K562 (cell line): ENCODE data around the gene IKBKE. TPM values are rescaled to one million over a fixed set of nuclear protein-coding genes. Genes with fewer than 3 reads are reported as not detected.

Experiments used
- BHLHE40 ChIP-seq: IDR thresholded peaks from 2 replicates; pipeline ENCODE4 v1.6.1; 2011; ENCODE audit warnings: low read length, improper control_type of control experiment
- CBX3 ChIP-seq, 2 experiments: IDR thresholded peaks; 1 replicate in 1 of 2; 2 replicates in 1 of 2; pipeline ENCODE4 v1.6.1; 2012; ENCODE audit warnings: inconsistent platforms in 2 of 2, low read length in 2 of 2, borderline replicate concordance in 1 of 2, control low read depth in 1 of 2
- CEBPG ChIP-seq, 3 experiments: fragments of 200-800 bp in 1 of 3; sonication (Bioruptor generic) in 1 of 3; sonication (generic) in 1 of 3; formaldehyde crosslinking in 1 of 3; IDR thresholded peaks in 2 of 3; conservative IDR thresholded peaks in 1 of 3; 2 replicates each; pipeline versions ENCODE4 v1.6.1 to v1.8.0; 2016 to 2022; ENCODE audit warnings: missing compliant biosample characterization in 2 of 3, missing genetic modification characterization in 2 of 3, mild to moderate bottlenecking in 1 of 3, missing genetic modification reagents in 1 of 3
- EP300 ChIP-seq: IDR thresholded peaks from 2 replicates; pipeline ENCODE4 v1.6.1; 2012; ENCODE audit warnings: low read length, improper control_type of control experiment
- ERF ChIP-seq: fragments of 450-650 bp; formaldehyde crosslinking; IDR thresholded peaks from 2 replicates; pipeline ENCODE4 v1.4.0; 2020; ENCODE audit warnings: mild to moderate bottlenecking, mixed read lengths
- ETV6 ChIP-seq, 3 experiments: fragments of 150-350 bp in 1 of 3; sonication (generic) in 1 of 3; formaldehyde crosslinking in 1 of 3; IDR thresholded peaks; 2 replicates each; pipeline versions ENCODE4 v1.6.1 to v1.8.0; 2014 to 2022; ENCODE audit warnings: borderline replicate concordance in 2 of 3, low read depth in 2 of 3, antibody characterized with exemption in 1 of 3, low read length in 1 of 3, mild to moderate bottlenecking in 1 of 3, missing genetic modification reagents in 1 of 3
- FOXA3 ChIP-seq, 2 experiments: fragments of 450-650 bp in 1 of 2; sonication (generic) in 1 of 2; formaldehyde crosslinking; IDR thresholded peaks in 1 of 2; conservative IDR thresholded peaks in 1 of 2; 2 replicates each; pipeline versions ENCODE4 v1.4.0 to v1.8.0; 2020 to 2022; ENCODE audit warnings: mild to moderate bottlenecking in 2 of 2, missing genetic modification reagents in 1 of 2
- LEF1 ChIP-seq: fragments of 450-650 bp; IDR thresholded peaks from 2 replicates; pipeline ENCODE4 v1.6.1; 2016; ENCODE audit warnings: mild to moderate bottlenecking
- MEIS2 ChIP-seq: fragments of 450-650 bp; IDR thresholded peaks from 2 replicates; pipeline ENCODE4 v1.6.1; 2014; ENCODE audit warnings: mild to moderate bottlenecking; ENCODE audit not compliant: partially characterized antibody
- RBM22 ChIP-seq: fragments of 200-400 bp; formaldehyde crosslinking; IDR thresholded peaks from 2 replicates; pipeline ENCODE4 v1.6.1; 2018; ENCODE audit warnings: low read length, low read depth; ENCODE audit not compliant: poor library complexity, severe bottlenecking
- SMAD3 ChIP-seq: fragments of 450-650 bp; formaldehyde crosslinking; conservative IDR thresholded peaks from 2 replicates; pipeline ENCODE4 v1.4.0; 2020; ENCODE audit warnings: mild to moderate bottlenecking
- SMARCA4 ChIP-seq: fragments of 450-650 bp; IDR thresholded peaks from 2 replicates; pipeline ENCODE4 v1.6.1; 2016
- SRF ChIP-seq, 2 experiments: fragments of 250-450, 450-650 bp in 1 of 2; sonication (Bioruptor Pico) in 1 of 2; sonication (generic) in 1 of 2; formaldehyde crosslinking; IDR thresholded peaks; 2 replicates each; pipeline versions ENCODE4 v1.5.0 to v1.5.1; 2020 to 2022; ENCODE audit warnings: mild to moderate bottlenecking in 1 of 2, missing genetic modification reagents in 1 of 2
- ZC3H8 ChIP-seq: fragments of 450-650 bp; IDR thresholded peaks from 2 replicates; pipeline ENCODE4 v1.6.1; 2017
- ZFP36 ChIP-seq: fragments of 150-350 bp; IDR thresholded peaks from 2 replicates; pipeline ENCODE4 v1.6.1; 2018; ENCODE audit warnings: low read length, low read depth; ENCODE audit not compliant: partially characterized antibody
- ZNF384 ChIP-seq: IDR thresholded peaks from 2 replicates; pipeline ENCODE4 v1.6.1; 2012; ENCODE audit warnings: low read depth, low read length, improper control_type of control experiment
- ZNF444 ChIP-seq: fragments of 250-450 bp; sonication (Bioruptor Pico); IDR thresholded peaks from 2 replicates; pipeline ENCODE4 v1.4.0; 2020; ENCODE audit warnings: mild to moderate bottlenecking, moderate library complexity
- ZNF551 ChIP-seq: fragments of 250-450 bp; sonication (Bioruptor Pico); IDR thresholded peaks from 2 replicates; pipeline ENCODE4 v1.5.0; 2021; ENCODE audit warnings: mild to moderate bottlenecking, moderate library complexity
- ZNF707 ChIP-seq: fragments of 250-450 bp; sonication (Bioruptor Pico); conservative IDR thresholded peaks from 2 replicates; pipeline ENCODE4 v1.8.0; 2022; ENCODE audit warnings: inconsistent platforms, mild to moderate bottlenecking, moderate library complexity
- polyA plus RNA-seq, 8 experiments: library from polyadenylated mRNA; depleted of rRNA in 4 of 8; stranded (reverse) in 5 of 8; unstranded in 3 of 8; fragments of >200 nt; fragmentation: Nextera tagmentation in 2 of 8; fragmentation: Illumina TruSeq in 1 of 8; extraction: Ambion mirVana in 2 of 8; extraction: Trizol in 1 of 8; gene quantifications; 2 replicates each; pipeline versions ENCODE4 v1.2.1 to v1.2.3, GENCODE V29; 2011 to 2014; ENCODE audit warnings: inconsistent platforms in 1 of 8, missing spikeins in 1 of 8
- total RNA-seq, 7 experiments: library from RNA; depleted of rRNA in 6 of 7; stranded (reverse); fragments of >200 nt in 6 of 7; fragmentation: Illumina TruSeq in 2 of 7; extraction: Trizol in 2 of 7; gene quantifications; 2 replicates each; pipeline versions ENCODE4 v1.2.1 to v1.2.3, GENCODE V29; 2011 to 2021; ENCODE audit warnings: low replicate concordance in 1 of 7
- TF ChIP-seq, protein P1 (sequence below): fragments of 450-650 bp; IDR thresholded peaks from 2 replicates; pipeline ENCODE4 v1.6.1; 2016; ENCODE audit warnings: antibody characterized with exemption
- TF ChIP-seq, protein P2 (sequence below): fragments of 450-650 bp; IDR thresholded peaks from 2 replicates; pipeline ENCODE4 v1.6.1; 2016
- TF ChIP-seq, protein P3 (sequence below): sonication (generic); formaldehyde crosslinking; IDR thresholded peaks from 2 replicates; pipeline ENCODE4 v1.8.0; 2022; ENCODE audit warnings: mild to moderate bottlenecking, missing genetic modification reagents, borderline replicate concordance

The IKBKE gene
- total and polyA plus RNA-seq, 9 of the 15 experiments (the other 6 are each of a cell fraction or from before 2014, with no cell fraction given), result 2.3 to 9.0 (median 4.8) TPM

DNA sequence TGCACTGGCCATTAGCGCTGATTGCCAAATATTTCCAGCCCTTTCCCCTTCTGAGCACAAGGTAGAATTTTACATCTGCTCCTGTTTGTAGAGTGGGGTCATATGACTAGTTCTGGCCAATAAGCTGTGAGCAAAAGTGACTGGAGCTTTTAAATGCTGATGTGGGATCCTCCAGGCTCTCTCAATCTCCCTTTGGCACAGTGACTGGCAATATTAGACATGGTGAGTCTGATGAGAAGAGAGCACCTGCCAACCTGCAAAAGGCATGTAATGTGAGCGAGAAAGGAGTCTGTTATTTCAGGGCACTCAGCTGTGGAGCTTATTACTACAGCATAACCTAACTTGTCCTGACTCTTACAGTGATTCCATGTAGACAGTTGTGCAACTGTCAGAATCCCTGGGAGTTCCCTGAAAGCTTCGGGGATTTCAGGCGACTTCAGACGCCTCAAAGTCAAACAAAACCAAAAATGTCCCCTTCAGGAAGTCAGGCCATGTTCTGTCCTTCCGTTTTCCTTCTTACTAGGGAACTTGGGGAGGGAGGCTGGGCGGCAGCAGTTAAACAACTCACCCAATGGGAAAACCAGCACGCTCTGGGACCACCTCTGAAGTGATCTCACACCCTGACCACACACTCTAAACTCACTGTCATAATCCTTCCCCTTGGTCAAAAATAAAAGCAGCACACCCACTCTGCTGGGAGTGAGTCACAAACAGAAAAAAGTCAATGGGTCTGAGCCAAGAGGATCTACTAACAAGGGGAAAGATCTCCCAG lies 33.5 kb downstream of the IKBKE start (continued):
- TF ChIP-seq, protein P1, sequence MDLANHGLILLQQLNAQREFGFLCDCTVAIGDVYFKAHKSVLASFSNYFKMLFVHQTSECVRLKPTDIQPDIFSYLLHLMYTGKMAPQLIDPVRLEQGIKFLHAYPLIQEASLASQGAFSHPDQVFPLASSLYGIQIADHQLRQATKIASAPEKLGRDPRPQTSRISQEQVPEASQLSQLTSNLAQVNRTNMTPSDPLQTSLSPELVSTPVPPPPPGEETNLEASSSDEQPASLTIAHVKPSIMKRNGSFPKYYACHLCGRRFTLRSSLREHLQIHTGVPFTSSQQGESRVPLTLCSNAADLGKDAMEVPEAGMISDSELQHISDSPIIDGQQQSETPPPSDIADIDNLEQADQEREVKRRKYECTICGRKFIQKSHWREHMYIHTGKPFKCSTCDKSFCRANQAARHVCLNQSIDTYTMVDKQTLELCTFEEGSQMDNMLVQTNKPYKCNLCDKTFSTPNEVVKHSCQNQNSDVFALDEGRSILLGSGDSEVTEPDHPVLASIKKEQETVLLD, result no peak
- TF ChIP-seq LEF1, result peak; percentile 60; the same call in 1 of the 2 replicates
- 0 out of 4 replicates have a peak, but pooled peaks have one; percentile 19 to 36 for TF ChIP-seq FOXA3 (CRISPR knock-in tag; conservative IDR thresholded peaks at IDR 0.05 in 1 of 2, IDR thresholded peaks at IDR 0.05 in 1 of 2)
- TF ChIP-seq, protein P2, sequence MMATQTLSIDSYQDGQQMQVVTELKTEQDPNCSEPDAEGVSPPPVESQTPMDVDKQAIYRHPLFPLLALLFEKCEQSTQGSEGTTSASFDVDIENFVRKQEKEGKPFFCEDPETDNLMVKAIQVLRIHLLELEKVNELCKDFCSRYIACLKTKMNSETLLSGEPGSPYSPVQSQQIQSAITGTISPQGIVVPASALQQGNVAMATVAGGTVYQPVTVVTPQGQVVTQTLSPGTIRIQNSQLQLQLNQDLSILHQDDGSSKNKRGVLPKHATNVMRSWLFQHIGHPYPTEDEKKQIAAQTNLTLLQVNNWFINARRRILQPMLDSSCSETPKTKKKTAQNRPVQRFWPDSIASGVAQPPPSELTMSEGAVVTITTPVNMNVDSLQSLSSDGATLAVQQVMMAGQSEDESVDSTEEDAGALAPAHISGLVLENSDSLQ, result no peak
- peak; percentile 69; the same call in 1 of the 2 replicates for TF ChIP-seq ERF
- no peak for TF ChIP-seq ZC3H8
- 0 out of 4 replicates have a peak, but pooled peaks of 1 of the 2 experiments have one; percentile 67 for TF ChIP-seq ETV6 (IDR thresholded peaks at IDR 0.05; ENCODE audit: borderline replicate concordance in 1 of 2, low read depth in 2 of 2, low read length in 1 of 2)
- TF ChIP-seq ETV6 (CRISPR knock-in tag; IDR thresholded peaks at IDR 0.05; ENCODE audit: borderline replicate concordance), result no peak
- TF ChIP-seq RBM22, result no peak
- peak; percentile 90 for TF ChIP-seq ZNF384
- TF ChIP-seq SRF (CRISPR knock-in tag; IDR thresholded peaks at IDR 0.05), result peak in 1 of 2 experiments; percentile 63; a peak in 1 of 4 replicates
- peak; percentile 87 for TF ChIP-seq SMARCA4
- TF ChIP-seq ZNF707 (CRISPR knock-in tag), result no peak
- peak; percentile 64 for TF ChIP-seq BHLHE40
- TF ChIP-seq ZFP36, result no peak
- 0 out of 2 replicates have a peak, but pooled peaks have one; percentile 22 for TF ChIP-seq ZNF444 (CRISPR knock-in tag)
- TF ChIP-seq CEBPG (CRISPR knock-in tag; IDR thresholded peaks at IDR 0.05), result peak; percentile 44; the same call in 1 of the 2 replicates
- TF ChIP-seq CEBPG (tag; conservative IDR thresholded peaks at IDR 0.05 in 1 of 2, IDR thresholded peaks at IDR 0.05 in 1 of 2), result peak; percentile 55 to 64; a peak in 2 of 4 replicates
- TF ChIP-seq, protein P3, sequence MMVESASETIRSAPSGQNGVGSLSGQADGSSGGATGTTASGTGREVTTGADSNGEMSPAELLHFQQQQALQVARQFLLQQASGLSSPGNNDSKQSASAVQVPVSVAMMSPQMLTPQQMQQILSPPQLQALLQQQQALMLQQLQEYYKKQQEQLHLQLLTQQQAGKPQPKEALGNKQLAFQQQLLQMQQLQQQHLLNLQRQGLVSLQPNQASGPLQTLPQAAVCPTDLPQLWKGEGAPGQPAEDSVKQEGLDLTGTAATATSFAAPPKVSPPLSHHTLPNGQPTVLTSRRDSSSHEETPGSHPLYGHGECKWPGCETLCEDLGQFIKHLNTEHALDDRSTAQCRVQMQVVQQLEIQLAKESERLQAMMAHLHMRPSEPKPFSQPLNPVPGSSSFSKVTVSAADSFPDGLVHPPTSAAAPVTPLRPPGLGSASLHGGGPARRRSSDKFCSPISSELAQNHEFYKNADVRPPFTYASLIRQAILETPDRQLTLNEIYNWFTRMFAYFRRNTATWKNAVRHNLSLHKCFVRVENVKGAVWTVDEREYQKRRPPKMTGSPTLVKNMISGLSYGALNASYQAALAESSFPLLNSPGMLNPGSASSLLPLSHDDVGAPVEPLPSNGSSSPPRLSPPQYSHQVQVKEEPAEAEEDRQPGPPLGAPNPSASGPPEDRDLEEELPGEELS (CRISPR knock-in tag), result 0 out of 2 replicates have a peak, but pooled peaks have one; percentile 37
- no peak for TF ChIP-seq ZNF551 (CRISPR knock-in tag)
- peak; percentile 42; the same call in 1 of the 2 replicates for TF ChIP-seq SMAD3
- TF ChIP-seq MEIS2, result peak; percentile 14
- TF ChIP-seq CBX3 (IDR thresholded peaks at IDR 0.05; ENCODE audit: borderline replicate concordance in 1 of 2, low read length in 2 of 2), result peak in 1 of 2 experiments; percentile 12; a peak in 1 of 3 replicates
- peak; percentile 60; the same call in 1 of the 2 replicates for TF ChIP-seq EP300
